Measurements from ENCODE around the gene PCNP. TPM values are rescaled to one million over a fixed set of nuclear protein-coding genes. Genes with fewer than 3 reads are reported as not detected.

Gene PCNP
- total and polyA plus RNA-seq, 9 of the 15 experiments (the other 6 are each of a cell fraction or from before 2014, with no cell fraction given): 54.3 to 170 (median 150) TPM

- peak; percentile 86 for TF ChIP-seq SMAD4 (CRISPR knock-in tag; conservative IDR thresholded peaks at IDR 0.05)
- peak; percentile 68 for TF ChIP-seq NEUROD1 (IDR thresholded peaks at IDR 0.05; ENCODE audit: borderline replicate concordance, low read depth, low read length, partially characterized antibody)
- TF ChIP-seq ZBTB7A (IDR thresholded peaks at IDR 0.05; ENCODE audit: borderline replicate concordance, control insufficient read depth, low read depth, low read length): no peak
- TF ChIP-seq ZNF699 (CRISPR knock-in tag; IDR thresholded peaks at IDR 0.05; ENCODE audit: insufficient replicate concordance): no peak
- no peak for TF ChIP-seq RAD51 (IDR thresholded peaks at IDR 0.05; ENCODE audit: borderline replicate concordance, low read depth)
- no peak for TF ChIP-seq ZNF778 (CRISPR knock-in tag; IDR thresholded peaks at IDR 0.05)
- TF ChIP-seq MAFG (tag; conservative IDR thresholded peaks at IDR 0.05): no peak
- no peak for TF ChIP-seq CEBPZ (IDR thresholded peaks at IDR 0.05; ENCODE audit: borderline replicate concordance, low read depth, low read length)
- TF ChIP-seq BCOR (IDR thresholded peaks at IDR 0.05): peak; percentile 83
- TF ChIP-seq RBBP5 (IDR thresholded peaks at IDR 0.05; ENCODE audit: borderline replicate concordance, insufficient read depth, low read length, poor library complexity, severe bottlenecking): no peak
- TF ChIP-seq REST (IDR thresholded peaks at IDR 0.05; ENCODE audit: borderline replicate concordance): peak; percentile 98
- TF ChIP-seq REST (CRISPR knock-in tag; IDR thresholded peaks at IDR 0.05; ENCODE audit: low read depth): no peak
- TF ChIP-seq ZNF277 (CRISPR knock-in tag; IDR thresholded peaks at IDR 0.05; ENCODE audit: borderline replicate concordance): no peak
Observed at GRCh38 chr3:101529816-101530685, 43.9 kb upstream of the PCNP start (continued).

Data from K562 (cell line).